Spinal cord (tissue), 10 donors: ENCODE results near the gene DEAF1. TPM values are rescaled to one million over a fixed set of nuclear protein-coding genes. Genes with fewer than 3 reads are reported as not detected.
"Not testable (repeated sequence)": the region's sequence is repeated elsewhere in the genome, so short reads cannot be mapped to it uniquely, and the experiment has no call there.

Experiments
- DNase-seq, 6 donors: peaks; one replicate each; pipeline versions ENCODE4 v3.0.0 to v3.0.0-alpha.2; 2013 to 2015; ENCODE audit warnings: low spot score in 6 of 6, low read depth in 4 of 6
- H3K27ac ChIP-seq: one replicate; pipeline ENCODE4 v1.5.1; 2013; ENCODE audit warnings: low read depth, low read length, control low read depth
- H3K27me3 ChIP-seq: one replicate; pipeline ENCODE4 v1.6.1; 2013; ENCODE audit warnings: low read length; ENCODE audit not compliant: control insufficient read depth, insufficient read depth
- H3K36me3 ChIP-seq: one replicate; pipeline ENCODE4 v1.6.1; 2013; ENCODE audit warnings: low read length; ENCODE audit not compliant: control insufficient read depth, insufficient read depth
- H3K4me1 ChIP-seq: one replicate; pipeline ENCODE4 v1.6.1; 2013; ENCODE audit warnings: low read length; ENCODE audit not compliant: control insufficient read depth, insufficient read depth
- H3K4me3 ChIP-seq: one replicate; pipeline ENCODE4 v1.5.1; 2013; ENCODE audit warnings: low read depth, low read length, control low read depth
- H3K9me3 ChIP-seq: one replicate; pipeline ENCODE4 v1.6.1; 2013; ENCODE audit warnings: low read length; ENCODE audit not compliant: control insufficient read depth, insufficient read depth
- WGBS: methylation state at CpG from one replicate; pipeline ENCODE4 v1.1.5; 2013; ENCODE audit warnings: missing lambda C conversion rate; ENCODE audit not compliant: insufficient coverage; 5-methylcytosine and 5-hydroxymethylcytosine counted together
- long read RNA-seq, 4 donors: transcript quantifications; one replicate each; lab custom pipeline, GENCODE V29; 2026
- polyA plus RNA-seq, 2 donors: library from polyadenylated mRNA; unstranded; fragments of 120-200 nt; gene quantifications; one replicate each; pipeline ENCODE4 v1.2.1, GENCODE V29; 2013; ENCODE audit not compliant: insufficient read length in 2 of 2
- total RNA-seq, 2 donors: library from RNA; depleted of rRNA in 1 of 2; stranded (reverse); fragments of 120-200 nt in 1 of 2; fragments of >200 nt in 1 of 2; gene quantifications; one replicate each; pipeline versions ENCODE4 v1.2.3 to v1.2.4, GENCODE V29; 2013 to 2014
- donor health status: healthy.

The DEAF1 gene
- total RNA-seq = 10 to 100 TPM; 45.3 to 77.8 TPM
- polyA plus RNA-seq = 100 to 1,000 TPM; 230 to 242 TPM
- long read RNA-seq, donor 1, transcript DEAF1-201 (12 exons, 2,500 nt) = major isoform, 67 of 152 reads
- long read RNA-seq, donor 1, partial matches to known transcripts = 43 of 152 reads
- long read RNA-seq, donor 1, other reads (novel, unspliced or antisense) = 41 of 152 reads
- long read RNA-seq, donor 2, transcript DEAF1-201 (12 exons, 2,500 nt) = major isoform, 14 of 33 reads
- long read RNA-seq, donor 2, partial matches to known transcripts = 18 of 33 reads
- long read RNA-seq, donor 2, other reads (novel, unspliced or antisense) = 0 of 33 reads
- long read RNA-seq, donor 3, transcript DEAF1-201 (12 exons, 2,500 nt) = major isoform, 17 of 36 reads
- long read RNA-seq, donor 3, partial matches to known transcripts = 14 of 36 reads
- long read RNA-seq, donor 3, other reads (novel, unspliced or antisense) = 5 of 36 reads
- long read RNA-seq, donor 4, transcript DEAF1-201 (12 exons, 2,500 nt) = major isoform, 7 of 97 reads
- long read RNA-seq, donor 4, partial matches to known transcripts = 84 of 97 reads
- long read RNA-seq, donor 4, other reads (novel, unspliced or antisense) = 6 of 97 reads

DNA sequence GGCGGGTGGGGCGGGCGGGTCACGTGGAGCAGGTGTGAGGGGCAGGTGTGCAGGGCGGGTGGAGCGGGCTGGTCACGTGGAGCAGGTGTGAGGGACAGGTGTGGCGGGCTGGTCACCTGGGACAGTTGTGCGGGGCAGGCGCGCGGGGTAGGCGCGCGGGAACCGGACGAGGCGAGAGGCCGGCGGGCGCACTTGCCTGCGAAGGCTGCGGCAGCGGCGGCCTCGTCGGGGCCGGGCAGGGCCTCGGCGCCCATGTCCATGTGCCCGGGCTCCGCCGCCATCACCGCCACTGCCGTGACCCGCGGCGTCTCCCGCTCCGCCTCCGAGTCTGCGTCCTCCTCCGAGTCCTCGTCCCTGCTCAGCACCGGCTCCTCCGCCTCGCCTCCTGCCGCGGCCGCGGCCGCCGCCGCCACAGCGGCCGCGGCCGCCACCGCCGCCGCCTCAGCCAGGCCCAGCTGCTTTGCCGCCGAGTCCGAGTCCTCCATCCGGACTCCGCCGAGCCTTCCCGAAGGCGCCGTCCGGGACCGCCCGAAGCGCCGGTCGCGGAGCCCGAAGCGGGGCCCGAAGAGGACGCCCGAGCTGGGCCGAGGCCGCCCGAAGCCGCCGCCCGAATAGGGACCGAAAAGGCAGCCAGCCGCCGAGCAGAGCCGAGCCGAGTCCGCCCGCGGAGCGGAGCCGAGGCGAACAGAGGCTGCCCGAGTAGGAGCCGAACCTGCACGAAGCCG, at the start of gene DEAF1:
Gene DEAF1 (minus strand): TSS at position 660 of the 725 bp plus-strand sequence. CDS start 175 bp downstream, at position 485.
- peaks cover 53% of the 10 kb centered on the region for H3K4me1 ChIP-seq
- no peaks in the 10 kb centered on the region for H3K27me3 ChIP-seq
- DNase-seq = peak in 5 of 6 donors; percentile 93 to 99 (median 97)
- 2% methylated on average over 102 of the region's 103 CpGs for WGBS
- H3K27ac ChIP-seq = peak within 1 kb of the TSS; percentile 100
- H3K9me3 ChIP-seq = no peaks in the 10 kb centered on the region
- peak within 1 kb of the TSS; percentile 98 for H3K4me3 ChIP-seq
- peaks cover 43% of the 10 kb centered on the region for H3K36me3 ChIP-seq

- Histone ChIP-seq H3K4me1 (peaks cover 17% of the 10 kb centered on the region), H3K36me3 (no peaks in the 10 kb centered on the region), H3K27me3 (no peaks in the 10 kb centered on the region), H3K27ac (no peak overlapping the region), H3K4me3 (no peak overlapping the region), H3K9me3 (no peaks in the 10 kb centered on the region)
- WGBS = no CpG with 5 or more reads among the region's 4 CpGs
- no peak for DNase-seq
Observed at GRCh38 chr11:742571-743201, 47.7 kb upstream of the DEAF1 start.

GRCh38 chr11:742156-742546, 47.1 kb upstream of the DEAF1 start:
- no peaks in the 10 kb centered on the region for H3K36me3 ChIP-seq
- no peak for DNase-seq
- no peaks in the 10 kb centered on the region for H3K9me3 ChIP-seq
- H3K27me3 ChIP-seq = peaks cover 3% of the 10 kb centered on the region
- peaks cover 22% of the 10 kb centered on the region for H3K4me1 ChIP-seq
- H3K27ac ChIP-seq = no peak overlapping the region
- H3K4me3 ChIP-seq = no peak overlapping the region
- no CpG with 5 or more reads among the region's 3 CpGs for WGBS

DNA sequence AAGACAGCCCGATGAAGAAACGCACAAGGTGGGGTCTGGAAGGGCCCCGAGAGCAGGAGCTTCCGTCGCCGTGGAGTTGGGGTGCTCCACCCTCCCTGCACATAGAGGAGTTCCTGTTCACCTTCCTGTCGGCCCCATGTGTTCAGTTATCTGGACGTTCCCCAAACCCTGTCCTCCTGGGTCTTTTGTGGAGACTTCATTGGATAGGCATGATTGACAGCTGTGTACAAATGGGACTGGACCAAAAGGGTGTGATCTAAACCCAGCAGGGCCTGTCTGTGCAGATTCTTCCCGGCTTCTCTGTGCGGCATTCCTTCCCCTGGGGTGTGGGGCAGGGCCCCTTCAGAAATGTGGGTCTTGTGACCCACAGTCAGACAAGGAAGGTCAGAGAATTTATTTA, 42.9 kb upstream of the DEAF1 start:
- not testable (repeated sequence) for H3K27ac ChIP-seq, DNase-seq, H3K36me3 ChIP-seq, H3K4me3 ChIP-seq, H3K9me3 ChIP-seq, H3K27me3 ChIP-seq
- 50% methylated on average over 9 of the region's 10 CpGs for WGBS
- H3K4me1 ChIP-seq = peaks cover 16% of the 10 kb centered on the region

DNA sequence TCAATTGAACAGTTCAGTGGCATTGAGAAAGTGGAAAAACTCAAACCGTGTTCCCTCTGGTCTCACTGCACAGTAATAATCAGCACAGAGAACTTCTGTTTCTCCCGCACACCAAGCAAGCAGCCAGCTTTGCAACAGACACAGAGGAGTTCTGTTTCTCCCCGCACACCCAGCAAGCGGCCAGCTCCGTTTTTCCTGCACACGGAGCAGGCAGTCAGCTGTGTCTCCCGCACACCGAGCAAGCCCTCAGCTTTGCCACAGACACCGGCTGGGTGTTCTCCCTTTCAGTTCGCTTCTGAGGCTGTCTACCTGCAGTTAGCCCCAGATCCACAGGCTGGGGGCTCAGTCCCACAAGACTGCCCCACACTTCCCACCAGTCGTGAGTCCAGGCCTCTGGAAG, 42.3 kb upstream of the DEAF1 start:
- H3K9me3 ChIP-seq = no peaks in the 10 kb centered on the region
- WGBS = 36% methylated on average over 11 of the region's 11 CpGs
- H3K4me3 ChIP-seq = no peak overlapping the region
- no peak overlapping the region for H3K27ac ChIP-seq
- H3K4me1 ChIP-seq = peaks cover 16% of the 10 kb centered on the region
- DNase-seq = peak in 1 of 6 donors; percentile 49
- H3K27me3 ChIP-seq = peaks cover 3% of the 10 kb centered on the region
- H3K36me3 ChIP-seq = no peaks in the 10 kb centered on the region

- H3K36me3 ChIP-seq, H3K27me3 ChIP-seq, H3K9me3 ChIP-seq, H3K27ac ChIP-seq, H3K4me3 ChIP-seq, DNase-seq: not testable (repeated sequence)
- peaks cover 22% of the 10 kb centered on the region for H3K4me1 ChIP-seq
- WGBS = 99% methylated on average over 10 of the region's 26 CpGs
Observed at GRCh38 chr11:734541-734940, 39.5 kb upstream of the DEAF1 start.

GRCh38 chr11:733072-733471, 38.0 kb upstream of the DEAF1 start:
- WGBS = 77% methylated on average over 20 of the region's 20 CpGs
- no peak overlapping the region for H3K27ac ChIP-seq
- no peak overlapping the region for H3K4me3 ChIP-seq
- H3K36me3 ChIP-seq = no peaks in the 10 kb centered on the region
- peaks cover 37% of the 10 kb centered on the region for H3K4me1 ChIP-seq
- no peak for DNase-seq
- H3K9me3 ChIP-seq = no peaks in the 10 kb centered on the region
- H3K27me3 ChIP-seq = peaks cover 3% of the 10 kb centered on the region

DNA sequence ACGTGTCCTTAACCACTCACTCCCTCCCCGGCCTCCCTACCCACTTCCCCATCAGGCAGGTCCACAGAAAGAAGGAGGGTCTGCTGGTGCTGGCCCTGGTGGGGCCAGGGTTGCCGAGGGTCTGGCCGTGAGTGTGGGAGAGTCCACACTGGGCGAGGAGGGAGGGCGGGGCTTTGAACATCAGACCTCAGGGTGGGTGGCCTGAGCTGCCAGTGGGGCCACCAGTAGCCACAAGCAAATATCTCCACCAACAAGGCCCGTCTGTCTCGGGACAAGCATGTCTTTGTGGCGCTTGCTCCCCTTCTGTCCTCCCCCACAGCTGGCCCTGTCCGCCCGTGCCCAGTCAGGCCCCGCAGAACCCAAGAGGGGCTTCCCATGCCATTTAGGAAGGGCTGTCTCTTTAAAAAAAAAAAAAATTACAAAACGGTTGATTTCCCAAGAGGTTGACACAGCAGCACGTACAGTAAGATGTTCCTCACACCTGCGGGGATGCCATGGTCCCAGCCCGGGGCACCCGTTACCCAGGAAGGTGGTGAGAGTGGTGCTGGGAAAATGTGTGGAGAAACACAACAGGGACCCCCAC, 34.6 kb upstream of the DEAF1 start:
- DNase-seq = peak in 2 of 6 donors; percentile 37 to 65
- WGBS = 42% methylated on average over 4 of the region's 17 CpGs
- no peaks in the 10 kb centered on the region for H3K36me3 ChIP-seq
- peaks cover 31% of the 10 kb centered on the region for H3K27me3 ChIP-seq
- H3K4me3 ChIP-seq = no peak overlapping the region
- H3K4me1 ChIP-seq = peaks cover 43% of the 10 kb centered on the region
- H3K27ac ChIP-seq = peak overlapping the region; percentile 91
- H3K9me3 ChIP-seq = no peaks in the 10 kb centered on the region

DNA sequence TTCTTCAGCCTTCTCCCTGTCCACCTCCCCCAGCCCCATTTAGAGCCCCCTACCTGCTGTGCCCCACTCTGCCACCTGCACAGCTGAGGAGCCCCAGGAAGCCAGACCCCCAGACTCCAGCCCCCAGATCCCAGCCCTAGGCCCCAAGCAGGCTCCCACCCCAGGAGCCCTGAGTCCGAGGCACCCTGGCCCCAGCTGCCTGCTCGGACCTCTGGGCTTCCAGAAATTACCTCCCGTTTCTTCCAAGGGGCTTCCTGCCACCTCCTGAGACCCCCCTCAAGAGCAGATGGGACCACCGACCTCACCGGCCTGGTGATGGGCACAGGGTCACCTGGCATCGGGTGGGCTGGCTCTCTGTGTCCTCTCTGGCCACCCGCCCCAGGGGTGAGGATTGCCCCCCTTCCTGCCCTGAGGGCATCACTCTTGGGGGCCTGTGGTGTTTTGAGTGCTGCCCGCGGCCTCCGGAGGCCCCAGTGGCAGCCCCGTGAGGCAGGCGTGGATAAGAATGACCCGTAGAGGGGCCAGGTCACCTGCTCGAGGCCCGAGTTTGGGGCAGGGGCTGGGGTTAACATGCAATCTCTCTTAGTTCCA, 34.0 kb upstream of the DEAF1 start:
- no peak overlapping the region for H3K4me3 ChIP-seq
- peaks cover 43% of the 10 kb centered on the region for H3K4me1 ChIP-seq
- H3K36me3 ChIP-seq = no peaks in the 10 kb centered on the region
- H3K27me3 ChIP-seq = peaks cover 37% of the 10 kb centered on the region
- 75% methylated on average over 15 of the region's 15 CpGs for WGBS
- no peak for DNase-seq
- peak overlapping the region; percentile 91 for H3K27ac ChIP-seq
- no peaks in the 10 kb centered on the region for H3K9me3 ChIP-seq
